HG03097 (cell line): Measurements from ENCODE around the gene CCP110.

Experiments
- ATAC-seq: cut with Tn5 transposase; IDR thresholded peaks from one replicate; pipeline ENCODE4 v1.9.1; 2021; ENCODE audit not compliant: unreplicated experiment, low FRiP score

Gene CCP110

DNA sequence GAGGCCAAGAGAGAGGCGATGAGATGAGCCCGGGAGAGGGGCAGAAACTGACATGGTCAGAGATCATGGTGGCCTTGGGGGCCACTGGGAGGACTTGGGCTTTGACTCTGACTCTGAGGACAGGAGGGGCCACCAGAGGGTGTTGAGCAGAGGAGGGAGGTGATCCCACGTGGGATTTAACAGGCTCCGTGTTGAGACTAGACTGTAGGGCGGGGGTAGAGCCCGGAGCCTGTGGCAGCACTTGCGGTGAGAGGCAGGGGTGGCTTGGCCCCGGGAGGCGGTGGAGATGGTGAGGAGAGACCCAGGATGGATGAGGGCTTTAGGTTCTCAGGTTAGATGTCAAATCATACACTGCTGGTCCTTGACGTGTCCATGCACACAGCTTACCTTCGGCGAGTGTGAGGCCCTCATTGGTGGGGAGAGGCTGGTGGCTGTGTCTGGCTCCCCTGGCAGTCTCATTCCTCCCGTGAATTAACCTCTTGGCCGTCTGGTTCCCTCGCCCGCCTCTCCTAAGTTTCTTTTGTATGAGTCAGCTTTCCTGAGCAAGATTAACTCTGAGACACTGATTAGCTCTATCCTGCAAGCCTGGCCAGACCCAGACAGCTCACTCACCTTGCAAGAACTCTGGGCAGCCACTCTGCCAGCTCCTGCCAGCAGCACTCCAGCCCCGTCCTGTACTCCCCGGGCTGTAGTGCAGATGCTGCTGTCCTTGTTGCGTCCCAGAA is 71.5 kb downstream of the CCP110 start:
- no peak for ATAC-seq

- ATAC-seq: no peak
Measured at GRCh38 chr16:19598805-19599510, 75.2 kb downstream of the CCP110 start.

DNA sequence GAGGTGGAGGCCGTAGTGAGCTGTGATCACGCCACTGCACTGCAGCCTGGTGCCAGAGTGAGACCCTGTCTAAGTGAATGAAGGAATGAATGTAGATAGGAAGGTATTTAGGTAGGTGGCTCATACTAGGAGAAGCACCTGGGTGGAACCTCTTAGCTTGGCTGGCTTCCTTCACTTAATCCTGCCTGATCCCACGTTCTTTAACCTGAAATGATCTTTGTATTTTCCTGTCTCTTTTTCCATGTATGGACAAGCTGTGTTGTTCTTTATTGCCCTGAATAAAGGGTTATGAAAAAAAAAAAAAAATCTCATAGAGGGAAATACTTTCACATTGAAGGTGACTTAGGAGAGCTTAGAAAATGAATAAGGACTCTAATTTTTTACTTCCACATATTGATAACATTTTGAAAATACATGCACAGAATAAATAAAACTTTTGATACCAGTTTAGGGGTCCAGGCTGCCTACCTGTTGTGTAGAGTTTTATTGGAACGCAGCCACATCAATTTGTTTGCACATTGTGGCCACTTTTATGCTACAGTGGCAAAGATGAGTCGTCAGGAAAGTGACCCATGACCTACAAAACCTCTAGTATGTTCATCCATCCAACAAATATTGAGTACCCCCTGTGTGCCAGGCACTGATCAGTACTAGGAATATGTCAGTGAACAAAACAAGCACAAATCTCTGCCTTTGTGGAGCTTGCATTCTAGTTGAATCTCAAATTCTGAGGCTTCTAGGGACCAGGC is 76.4 kb downstream of the CCP110 start:
- no peak for ATAC-seq

- no peak for ATAC-seq
Measured at GRCh38 chr16:19601083-19601976, 77.6 kb downstream of the CCP110 start.
